Sigmoid colon (tissue), 3 donors: Measurements from ENCODE around the gene SMAD3.

Experiments
- CTCF ChIP-seq, 4 experiments: fragments of 450-650 bp in 3 of 4; fragments of 200-600 bp in 1 of 4; IDR thresholded peaks; one replicate each; pipeline ENCODE4 v1.5.1; 2016 to 2019; ENCODE audit warnings: antibody characterized with exemption in 4 of 4, mild to moderate bottlenecking in 3 of 4, moderate library complexity in 2 of 4
- POLR2A ChIP-seq, 2 donors: fragments of 450-650 bp; IDR thresholded peaks; one replicate each; pipeline ENCODE4 v1.6.1; 2016; ENCODE audit warnings: antibody characterized with exemption in 2 of 2, mild to moderate bottlenecking in 2 of 2, moderate library complexity in 2 of 2

DNA sequence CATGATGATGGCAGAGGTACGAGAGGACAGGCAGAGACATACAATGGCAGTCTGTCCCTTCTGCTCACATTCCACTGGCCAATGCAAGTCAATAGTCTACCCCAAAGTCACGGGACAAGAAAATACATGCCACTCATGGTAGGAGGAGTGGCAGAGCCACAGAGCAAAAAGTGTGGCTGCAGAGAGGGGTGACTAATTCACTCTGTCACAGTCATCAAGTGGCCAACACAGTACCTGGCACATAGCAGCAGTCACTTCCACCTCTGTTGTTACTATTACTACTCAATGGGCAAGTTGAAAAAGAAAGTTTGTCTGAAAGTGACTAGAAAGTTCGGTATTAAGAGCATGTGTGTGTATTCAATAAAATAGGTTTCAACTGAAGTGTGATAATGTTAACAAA, 91.4 kb downstream of the SMAD3 start:
- no peak for TF ChIP-seq CTCF (IDR thresholded peaks at IDR 0.05)
- TF ChIP-seq POLR2A (IDR thresholded peaks at IDR 0.05): no peak
